ENCODE data around the gene CEP164.

The CEP164 gene

DNA sequence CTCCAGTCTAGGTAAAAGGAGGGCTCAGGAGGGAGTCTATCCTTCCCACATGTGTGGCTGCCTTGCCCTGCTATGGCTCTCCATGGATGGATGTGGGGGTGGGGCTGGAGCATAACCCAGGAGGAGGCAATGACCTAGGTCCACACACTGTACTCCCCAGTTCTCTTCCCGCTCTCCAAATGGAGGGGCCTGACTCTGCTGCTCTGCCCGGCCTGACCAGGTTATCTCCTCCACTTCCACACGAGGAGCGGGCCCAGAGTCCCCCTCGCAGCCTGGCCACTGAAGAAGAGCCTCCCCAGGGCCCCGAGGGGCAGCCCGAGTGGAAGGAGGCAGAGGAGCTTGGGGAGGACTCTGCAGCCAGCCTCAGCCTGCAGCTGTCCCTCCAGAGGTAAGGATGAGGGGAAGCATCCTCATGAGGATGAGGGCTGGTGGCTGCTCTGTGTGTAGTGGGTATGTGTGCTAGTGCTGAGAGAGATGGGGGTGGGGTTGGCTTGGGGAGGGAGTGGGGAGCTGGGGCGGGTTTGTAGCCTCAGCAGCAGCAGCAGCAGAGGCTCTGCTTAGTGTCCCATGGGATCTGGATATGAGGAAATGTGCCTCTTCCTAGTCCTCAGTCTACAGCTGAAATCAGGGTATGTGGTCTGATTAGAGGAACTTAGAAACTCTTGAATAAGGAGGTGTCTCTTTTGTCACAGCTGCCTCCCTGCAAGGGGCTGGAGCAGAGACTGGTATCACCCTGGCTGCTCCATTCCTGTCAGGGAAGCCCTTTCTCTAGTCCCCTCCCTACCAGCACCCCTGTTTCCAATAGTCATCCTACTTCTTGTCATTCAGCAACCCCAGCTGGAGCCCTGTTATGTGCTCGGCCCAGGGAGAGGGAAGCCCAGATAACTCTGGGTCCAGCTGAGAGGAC lies 54.1 kb downstream of the CEP164 start:
- DNase-seq, result no peak
- H3K4me3 ChIP-seq (ENCODE audit: low read depth, low read length), result no peak overlapping the region
- no peaks in the 10 kb centered on the region for H3K27me3 ChIP-seq (ENCODE audit: insufficient read depth, low read depth, severe bottlenecking)

GRCh38 chr11:117382746-117383145 lies 55.1 kb downstream of the CEP164 start:
- Histone ChIP-seq H3K36me3 (peaks cover 62% of the 10 kb centered on the region), H3K9me3 (ENCODE audit: severe bottlenecking) (no peaks in the 10 kb centered on the region), H3K4me3 (ENCODE audit: low read depth, low read length) (no peak overlapping the region), H3K27ac (no peak overlapping the region), H3K27me3 (ENCODE audit: insufficient read depth, low read depth, severe bottlenecking) (no peaks in the 10 kb centered on the region)
- TF ChIP-seq, protein P1, sequence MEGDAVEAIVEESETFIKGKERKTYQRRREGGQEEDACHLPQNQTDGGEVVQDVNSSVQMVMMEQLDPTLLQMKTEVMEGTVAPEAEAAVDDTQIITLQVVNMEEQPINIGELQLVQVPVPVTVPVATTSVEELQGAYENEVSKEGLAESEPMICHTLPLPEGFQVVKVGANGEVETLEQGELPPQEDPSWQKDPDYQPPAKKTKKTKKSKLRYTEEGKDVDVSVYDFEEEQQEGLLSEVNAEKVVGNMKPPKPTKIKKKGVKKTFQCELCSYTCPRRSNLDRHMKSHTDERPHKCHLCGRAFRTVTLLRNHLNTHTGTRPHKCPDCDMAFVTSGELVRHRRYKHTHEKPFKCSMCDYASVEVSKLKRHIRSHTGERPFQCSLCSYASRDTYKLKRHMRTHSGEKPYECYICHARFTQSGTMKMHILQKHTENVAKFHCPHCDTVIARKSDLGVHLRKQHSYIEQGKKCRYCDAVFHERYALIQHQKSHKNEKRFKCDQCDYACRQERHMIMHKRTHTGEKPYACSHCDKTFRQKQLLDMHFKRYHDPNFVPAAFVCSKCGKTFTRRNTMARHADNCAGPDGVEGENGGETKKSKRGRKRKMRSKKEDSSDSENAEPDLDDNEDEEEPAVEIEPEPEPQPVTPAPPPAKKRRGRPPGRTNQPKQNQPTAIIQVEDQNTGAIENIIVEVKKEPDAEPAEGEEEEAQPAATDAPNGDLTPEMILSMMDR (IDR thresholded peaks at IDR 0.05; ENCODE audit: low read depth, low read length), result no peak
- DNase-seq, result no peak

More for the DNA sequence above, 54.1 kb downstream of the CEP164 start:
- Histone ChIP-seq H3K27ac (no peak overlapping the region), H3K36me3 (peaks cover 60% of the 10 kb centered on the region), H3K9me3 (ENCODE audit: severe bottlenecking) (no peaks in the 10 kb centered on the region)
- TF ChIP-seq, protein P1 (IDR thresholded peaks at IDR 0.05; ENCODE audit: low read depth, low read length), result no peak

DNA sequence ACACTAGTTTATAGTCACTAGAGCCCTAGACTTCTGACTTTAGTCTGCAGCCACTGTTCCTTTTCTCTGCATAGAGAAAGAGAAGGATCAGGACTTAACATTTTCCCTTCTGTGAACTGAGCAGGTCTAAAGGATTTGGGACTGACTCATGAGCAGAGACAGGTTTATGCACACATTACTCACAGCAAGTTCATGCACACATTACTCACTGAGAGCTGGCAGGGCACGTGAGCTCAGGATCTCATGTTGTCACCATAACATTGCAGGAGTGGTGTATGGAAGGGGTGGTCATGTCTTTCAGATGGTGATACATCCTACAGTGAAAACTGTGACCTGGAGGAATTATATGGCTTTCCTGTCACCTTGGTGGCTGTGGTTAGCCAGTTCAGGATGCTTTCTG lies 56.4 kb downstream of the CEP164 start:
- DNase-seq, result no peak
- Histone ChIP-seq H3K27ac (no peak overlapping the region), H3K9me3 (ENCODE audit: severe bottlenecking) (no peaks in the 10 kb centered on the region), H3K27me3 (ENCODE audit: insufficient read depth, low read depth, severe bottlenecking) (no peaks in the 10 kb centered on the region), H3K4me3 (ENCODE audit: low read depth, low read length) (no peak overlapping the region), H3K36me3 (peaks cover 63% of the 10 kb centered on the region)
- TF ChIP-seq, protein P1 (IDR thresholded peaks at IDR 0.05; ENCODE audit: low read depth, low read length), result no peak

- TF ChIP-seq, protein P1 (IDR thresholded peaks at IDR 0.05; ENCODE audit: low read depth, low read length), result no peak
- Histone ChIP-seq H3K27ac (no peak overlapping the region), H3K9me3 (ENCODE audit: severe bottlenecking) (no peaks in the 10 kb centered on the region), H3K36me3 (peaks cover 58% of the 10 kb centered on the region), H3K4me3 (ENCODE audit: low read depth, low read length) (no peak overlapping the region), H3K27me3 (ENCODE audit: insufficient read depth, low read depth, severe bottlenecking) (no peaks in the 10 kb centered on the region)
- no peak for DNase-seq
These were observed 57.8 kb downstream of the CEP164 start for GRCh38 chr11:117385471-117385870.

GRCh38 chr11:117385906-117386305 lies 58.3 kb downstream of the CEP164 start:
- no peaks in the 10 kb centered on the region for H3K9me3 ChIP-seq (ENCODE audit: severe bottlenecking)
- no peak for DNase-seq
- no peaks in the 10 kb centered on the region for H3K27me3 ChIP-seq (ENCODE audit: insufficient read depth, low read depth, severe bottlenecking)
- TF ChIP-seq, protein P1 (IDR thresholded peaks at IDR 0.05; ENCODE audit: low read depth, low read length), result no peak
- no peak overlapping the region for H3K4me3 ChIP-seq (ENCODE audit: low read depth, low read length)
- peaks cover 57% of the 10 kb centered on the region for H3K36me3 ChIP-seq
- H3K27ac ChIP-seq, result no peak overlapping the region
